Renal cortical epithelial cell (primary cell): ENCODE data around the gene ISOC2. TPM values are rescaled to one million over a fixed set of nuclear protein-coding genes. Genes with fewer than 3 reads are reported as not detected.

Experiments used
- DNase-seq: peaks from one replicate; pipeline ENCODE4 v3.0.0-alpha.2; 2011; ENCODE audit warnings: low read depth
- total RNA-seq: library from RNA; depleted of rRNA; stranded (reverse); fragments of >200 nt; gene quantifications from 2 replicates; pipeline ENCODE4 v1.2.3, GENCODE V29; 2014

ISOC2 gene
- total RNA-seq, 1 donor from 2014 or later, result 64.3 TPM

DNA sequence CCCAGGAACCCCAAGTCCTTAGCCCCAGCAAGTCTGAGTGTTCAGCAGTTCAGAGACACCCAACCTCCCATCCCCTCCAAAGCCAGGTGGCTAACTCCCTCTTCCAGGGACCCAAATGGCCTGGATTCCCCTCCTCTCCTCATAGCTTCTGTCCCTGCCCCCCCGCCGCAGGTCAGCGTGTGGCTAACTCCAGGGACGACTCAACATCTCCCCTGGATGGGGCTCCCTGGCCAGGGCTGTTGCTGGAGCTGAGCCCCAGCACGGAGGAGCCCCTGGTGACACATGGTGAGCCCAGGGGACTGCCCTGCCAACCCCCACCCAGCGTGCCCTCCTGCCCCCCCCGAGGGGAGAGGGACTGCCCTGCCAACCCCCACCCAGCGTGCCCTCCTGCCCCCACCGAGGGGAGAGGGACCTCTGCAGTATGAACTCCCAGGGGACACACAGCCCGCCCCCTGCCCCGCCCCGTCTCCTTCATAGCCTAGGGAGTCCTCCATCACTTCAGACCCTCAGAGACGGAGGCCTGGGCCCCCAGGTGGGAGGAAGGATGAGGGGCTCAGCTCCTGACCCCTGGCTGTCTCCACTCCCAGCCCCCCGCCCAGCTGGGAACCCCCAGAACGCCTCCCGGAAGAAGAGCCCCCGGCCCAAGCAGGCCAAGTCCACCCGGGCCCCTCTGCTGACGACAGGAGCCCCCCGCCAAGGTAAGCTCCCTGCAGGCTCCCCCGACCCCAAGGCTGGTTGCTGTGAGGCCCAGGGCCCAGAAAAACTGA is 28.5 kb upstream of the ISOC2 start:
- DNase-seq, result no peak

DNA sequence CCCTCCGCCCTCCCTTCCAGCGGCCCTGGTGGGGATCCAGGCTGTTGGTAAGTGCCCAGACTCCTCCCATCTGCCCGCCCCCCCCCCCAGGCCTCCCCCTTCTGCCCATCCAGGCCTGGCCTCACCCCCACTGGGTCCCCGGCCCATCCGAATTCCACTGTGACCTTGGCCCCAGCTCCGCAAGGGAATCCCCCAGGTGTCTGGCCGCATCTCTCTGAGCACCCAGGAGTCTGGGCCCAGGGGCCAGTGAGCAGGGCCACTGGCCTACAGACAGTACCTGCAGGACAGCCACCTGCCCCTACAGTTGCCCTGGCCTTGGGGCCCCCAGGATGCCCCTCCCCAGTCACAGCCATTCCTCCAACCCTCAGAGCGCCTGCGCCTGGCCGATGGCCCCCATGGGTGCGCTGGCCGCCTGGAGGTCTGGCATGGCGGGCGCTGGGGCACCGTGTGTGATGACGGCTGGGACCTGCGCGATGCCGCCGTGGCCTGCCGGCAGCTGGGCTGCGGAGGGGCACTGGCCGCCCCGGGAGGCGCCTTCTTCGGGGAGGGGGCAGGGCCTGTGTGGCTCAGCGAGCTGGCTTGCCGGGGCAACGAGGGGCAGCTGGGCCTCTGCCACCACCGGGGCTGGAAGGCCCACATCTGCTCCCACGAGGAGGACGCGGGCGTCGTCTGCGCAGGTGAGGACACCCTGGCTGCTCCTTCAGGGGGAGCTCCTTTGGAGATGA is 27.7 kb upstream of the ISOC2 start:
- DNase-seq, result no peak

- no peak for DNase-seq
Measured at GRCh38 chr19:55487924-55488687, 26.7 kb upstream of the ISOC2 start, which contains the start of gene SSC5D. Gene SSC5D (plus strand): TSS chr19:55488436. CDS start chr19:55488590, 154 bp downstream.

GRCh38 chr19:55486971-55487923 is 25.8 kb upstream of the ISOC2 start:
- peak; percentile 86 for DNase-seq

DNA sequence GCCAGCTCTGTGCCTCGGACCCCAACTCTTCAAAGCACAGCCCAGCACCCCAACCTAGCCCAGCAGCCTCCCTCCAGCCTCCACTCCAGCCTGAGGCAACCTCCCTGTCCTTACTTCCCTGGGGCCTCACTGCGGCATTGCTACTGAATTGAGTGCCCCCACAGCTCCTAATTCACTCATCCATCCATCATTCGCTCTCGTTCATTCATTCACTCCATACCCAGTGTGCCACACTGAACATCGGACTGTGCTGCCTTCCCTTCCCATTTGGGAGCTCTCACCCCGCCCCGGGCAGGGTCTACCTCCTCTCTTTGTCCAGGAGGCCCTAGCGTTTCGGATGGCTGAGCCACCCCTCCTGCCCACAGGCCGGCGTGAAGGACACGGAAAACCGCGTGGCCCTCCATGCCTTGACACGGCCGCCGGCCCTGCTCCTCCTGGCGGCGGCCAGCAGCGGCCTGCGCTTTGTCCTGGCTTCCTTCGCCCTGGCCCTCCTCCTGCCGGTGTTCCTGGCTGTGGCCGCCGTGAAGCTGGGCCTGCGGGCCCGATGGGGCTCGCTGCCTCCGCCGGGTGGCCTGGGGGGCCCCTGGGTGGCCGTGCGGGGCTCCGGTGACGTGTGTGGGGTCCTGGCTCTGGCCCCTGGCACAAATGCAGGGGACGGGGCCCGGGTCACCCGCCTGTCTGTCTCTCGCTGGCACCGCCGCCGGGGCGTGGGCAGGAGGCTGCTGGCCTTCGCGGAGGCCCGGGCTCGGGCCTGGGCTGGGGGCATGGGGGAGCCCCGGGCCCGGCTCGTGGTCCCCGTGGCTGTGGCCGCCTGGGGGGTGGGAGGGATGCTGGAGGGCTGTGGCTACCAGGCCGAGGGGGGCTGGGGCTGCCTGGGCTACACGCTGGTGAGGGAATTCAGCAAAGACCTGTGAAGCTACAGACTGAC is 24.9 kb upstream of the ISOC2 start:
- DNase-seq, result no peak

GRCh38 chr19:55485439-55486011 is 24.1 kb upstream of the ISOC2 start:
- no peak for DNase-seq

GRCh38 chr19:55484593-55485438 is 23.4 kb upstream of the ISOC2 start, which contains the start of gene NAT14:
Gene NAT14 (plus strand): TSS chr19:55485188. CDS start chr19:55485709, 521 bp downstream.
- DNase-seq, result no peak

GRCh38 chr19:55483706-55484592 is 22.5 kb upstream of the ISOC2 start:
- no peak for DNase-seq

DNA sequence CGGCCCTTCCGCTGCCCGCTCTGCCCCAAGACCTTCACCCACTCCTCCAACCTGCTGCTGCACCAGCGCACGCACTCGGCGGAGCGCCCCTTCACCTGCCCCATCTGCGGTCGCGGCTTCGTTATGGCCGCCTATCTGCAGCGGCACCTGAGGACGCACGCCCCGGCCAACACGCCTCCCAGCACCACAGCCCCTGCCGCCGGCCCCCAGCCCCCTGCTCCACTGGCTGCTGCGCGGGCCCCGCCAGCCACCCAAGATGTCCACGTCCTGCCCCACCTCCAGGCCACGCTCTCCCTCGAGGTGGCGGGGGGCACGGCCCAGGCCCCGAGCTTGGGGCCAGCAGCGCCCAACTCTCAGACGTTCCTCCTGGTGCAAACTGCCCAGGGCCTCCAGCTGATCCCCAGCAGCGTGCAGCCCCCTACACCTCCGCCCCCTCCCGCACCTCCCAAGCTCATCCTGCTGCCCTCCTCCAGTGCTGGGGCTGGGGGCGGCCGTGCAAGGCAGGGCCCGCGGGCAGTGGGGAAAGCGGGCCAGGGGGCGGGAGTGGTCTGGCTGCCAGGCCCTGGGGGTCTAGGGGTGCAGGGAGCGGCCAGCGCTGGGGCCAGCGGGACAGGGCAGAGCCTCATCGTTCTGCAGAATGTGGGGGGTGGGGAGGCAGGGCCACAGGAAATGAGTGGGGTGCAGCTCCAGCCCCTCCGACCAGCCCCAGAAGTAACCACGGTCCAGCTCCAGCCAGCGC is 21.7 kb upstream of the ISOC2 start:
- DNase-seq, result no peak

DNA sequence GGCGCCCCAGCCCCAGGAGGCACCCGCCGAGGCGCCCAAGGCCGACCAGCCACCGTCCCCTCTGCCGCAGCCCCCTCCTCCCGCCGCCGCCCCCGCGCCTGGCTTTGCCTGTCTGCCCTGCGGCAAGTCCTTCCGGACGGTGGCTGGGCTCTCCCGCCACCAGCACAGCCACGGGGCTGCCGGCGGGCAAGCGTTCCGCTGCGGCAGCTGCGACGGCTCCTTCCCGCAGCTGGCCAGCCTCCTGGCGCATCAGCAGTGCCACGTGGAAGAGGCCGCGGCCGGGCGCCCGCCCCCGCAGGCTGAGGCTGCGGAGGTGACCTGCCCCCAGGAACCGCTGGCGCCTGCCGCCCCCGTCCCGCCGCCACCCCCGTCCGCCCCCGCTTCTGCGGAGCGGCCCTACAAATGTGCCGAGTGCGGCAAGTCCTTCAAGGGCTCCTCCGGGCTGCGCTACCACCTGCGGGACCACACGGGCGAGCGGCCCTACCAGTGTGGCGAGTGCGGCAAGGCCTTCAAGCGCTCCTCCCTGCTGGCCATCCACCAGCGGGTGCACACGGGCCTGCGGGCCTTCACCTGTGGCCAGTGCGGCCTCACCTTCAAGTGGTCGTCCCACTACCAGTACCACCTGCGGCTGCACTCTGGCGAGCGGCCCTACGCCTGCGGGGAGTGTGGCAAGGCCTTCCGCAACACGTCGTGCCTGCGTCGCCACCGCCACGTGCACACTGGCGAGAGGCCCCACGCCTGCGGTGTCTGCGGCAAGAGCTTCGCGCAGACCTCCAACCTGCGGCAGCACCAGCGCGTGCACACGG is 20.9 kb upstream of the ISOC2 start:
- no peak for DNase-seq

DNA sequence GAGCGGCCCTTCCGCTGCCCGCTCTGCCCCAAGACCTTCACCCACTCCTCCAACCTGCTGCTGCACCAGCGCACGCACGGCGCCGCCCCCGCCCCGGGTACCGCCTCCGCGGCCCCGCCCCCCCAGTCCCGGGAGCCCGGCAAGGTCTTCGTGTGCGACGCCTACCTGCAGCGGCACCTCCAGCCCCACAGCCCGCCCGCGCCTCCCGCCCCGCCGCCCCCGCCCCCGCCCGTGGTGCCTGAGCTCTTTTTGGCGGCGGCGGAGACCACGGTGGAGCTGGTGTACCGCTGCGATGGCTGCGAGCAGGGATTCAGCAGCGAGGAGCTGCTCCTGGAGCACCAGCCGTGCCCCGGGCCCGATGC is 20.3 kb upstream of the ISOC2 start:
- DNase-seq, result no peak

DNA sequence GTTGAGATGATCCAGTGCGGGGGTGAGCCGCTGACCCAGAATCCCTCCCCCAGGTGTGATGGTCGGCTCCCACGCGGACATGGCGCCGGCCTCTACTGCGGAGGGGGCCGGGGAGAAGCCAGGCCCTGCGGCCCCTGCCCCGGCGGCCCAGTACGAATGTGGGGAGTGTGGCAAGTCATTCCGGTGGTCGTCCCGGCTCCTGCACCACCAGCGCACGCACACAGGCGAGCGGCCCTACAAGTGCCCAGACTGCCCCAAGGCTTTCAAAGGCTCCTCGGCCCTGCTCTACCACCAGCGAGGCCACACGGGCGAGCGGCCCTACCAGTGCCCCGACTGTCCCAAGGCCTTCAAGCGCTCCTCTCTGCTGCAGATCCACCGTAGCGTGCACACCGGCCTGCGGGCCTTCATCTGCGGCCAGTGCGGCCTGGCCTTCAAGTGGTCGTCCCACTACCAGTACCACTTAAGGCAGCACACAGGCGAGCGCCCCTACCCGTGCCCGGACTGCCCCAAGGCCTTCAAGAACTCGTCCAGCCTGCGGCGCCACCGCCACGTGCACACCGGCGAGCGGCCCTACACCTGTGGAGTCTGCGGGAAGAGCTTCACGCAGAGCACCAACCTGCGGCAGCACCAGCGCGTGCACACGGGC is 19.8 kb upstream of the ISOC2 start:
- DNase-seq, result no peak

GRCh38 chr19:55479451-55480230 is 18.2 kb upstream of the ISOC2 start:
- DNase-seq, result peak; percentile 86

- no peak for DNase-seq
Measured at GRCh38 chr19:55479045-55479444, 17.6 kb upstream of the ISOC2 start.

DNA sequence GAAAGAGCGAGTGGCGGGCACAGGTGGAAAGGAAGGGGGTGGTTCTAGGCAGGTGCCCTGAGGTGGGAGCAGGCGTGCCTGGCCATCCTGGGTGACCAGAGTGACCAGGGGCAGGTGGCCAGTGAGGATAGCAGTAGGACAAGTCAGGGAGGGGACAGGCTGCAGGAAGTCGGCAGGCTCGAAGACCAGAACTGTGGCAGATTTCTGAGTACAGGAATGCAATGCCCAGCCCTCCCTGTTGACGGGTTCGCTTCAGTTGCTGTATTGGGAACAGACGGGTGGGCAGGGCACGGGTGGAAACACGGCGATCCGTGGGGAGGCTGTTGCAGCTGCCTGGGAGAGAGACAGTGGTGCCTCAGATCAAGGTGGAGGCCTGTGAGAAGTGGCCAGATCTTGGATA is 16.9 kb upstream of the ISOC2 start:
- no peak for DNase-seq
